ENCODE results near the gene BCAP31. TPM values are rescaled to one million over a fixed set of nuclear protein-coding genes. Genes with fewer than 3 reads are reported as not detected.

The BCAP31 gene
- total RNA-seq, 5 donors from 2014 or later (not counting 1 experiment from before 2014, with no cell fraction given), result 90.1 to 124 (median 107) TPM

DNA sequence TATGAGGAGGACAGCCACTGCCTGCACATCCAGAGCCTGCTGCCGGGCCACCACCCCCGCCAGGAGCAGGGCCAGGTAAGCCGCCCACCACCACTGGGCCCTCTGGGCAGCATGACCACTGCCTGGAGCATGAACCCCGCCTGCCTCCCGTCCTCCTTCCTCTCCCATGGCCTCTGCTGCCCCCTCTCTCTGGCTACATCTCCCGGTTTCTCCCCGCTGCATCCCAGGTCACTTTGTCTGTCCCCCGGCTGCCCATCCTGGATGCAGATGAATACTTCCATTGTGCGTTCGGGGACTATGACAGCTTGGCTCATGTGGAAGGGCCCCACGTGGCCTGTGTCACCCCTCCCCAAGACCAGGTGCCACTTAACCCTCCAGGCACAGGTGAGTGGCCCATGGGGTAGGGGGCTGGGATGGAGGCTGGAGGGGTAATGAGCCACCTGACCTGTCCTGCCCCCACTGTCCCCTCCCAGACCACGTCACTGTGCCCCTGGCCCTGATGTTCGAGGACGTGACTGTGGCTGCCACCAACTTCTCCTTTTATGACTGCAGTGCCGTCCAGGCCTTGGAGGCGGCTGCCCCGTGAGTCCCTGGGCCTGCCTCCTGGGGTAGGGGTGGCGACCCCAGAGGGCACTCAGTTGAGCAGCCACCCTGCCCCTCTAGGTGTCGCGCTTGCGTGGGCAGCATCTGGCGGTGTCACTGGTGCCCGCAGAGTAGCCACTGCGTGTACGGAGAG, 45.8 kb upstream of the BCAP31 start:
- Mint-ChIP-seq H3K36me3 (no peaks in the 10 kb centered on the region), H3K27ac (no peak overlapping the region), H3K4me3 (no peak overlapping the region), H3K4me1 (peaks cover 4 to 8% (median 7%) of the 10 kb centered on the region in 3 donors), H3K27me3 (no peaks in the 10 kb centered on the region), H3K9me3 (no peaks in the 10 kb centered on the region)
- CTCF ChIA-PET, result no interaction called here
- Histone ChIP-seq H3K27ac (ENCODE audit: low read length) (no peak overlapping the region), H3K4me3 (ENCODE audit: control insufficient read depth in 1 of 2, extremely low read depth in 1 of 2, low read length in 1 of 2) (no peak overlapping the region), H3K9me3 (no peaks in the 10 kb centered on the region), H3K27me3 (replicated peaks in 1 of 2; ENCODE audit: control insufficient read depth in 2 of 2, extremely low read depth in 1 of 2, insufficient read depth in 2 of 2, low read length in 1 of 2) (no peaks in the 10 kb centered on the region), H3K4me1 (ENCODE audit: control insufficient read depth in 1 of 2, extremely low read depth in 1 of 2, insufficient read depth in 2 of 2, low read length in 2 of 2) (peaks cover 0 to 12% of the 10 kb centered on the region in 2 experiments), H3K36me3 (ENCODE audit: control insufficient read depth in 2 of 2, extremely low read depth in 1 of 2, insufficient read depth in 1 of 2, low read length in 1 of 2) (no peaks in the 10 kb centered on the region)
- ATAC-seq (replicated peaks in 1 of 4) (no peak), DNase-seq (peak in 1 of 35 experiments; percentile 1)
- 90% methylated on average over 7 of the region's 25 CpGs for WGBS (ENCODE audit: insufficient coverage)
- POLR2A ChIA-PET, result no interaction called here

GRCh38 chrX:153769158-153769864, 45.1 kb upstream of the BCAP31 start:
- ATAC-seq (replicated peaks in 1 of 4), result no peak
- H3K27ac ChIP-seq (ENCODE audit: low read length), result no peak overlapping the region
- no peaks in the 10 kb centered on the region for H3K9me3 ChIP-seq
- DNase-seq, result peak in 1 of 35 experiments; percentile 2
- Mint-ChIP-seq H3K4me3 (no peak overlapping the region), H3K4me1 (peaks cover 4 to 8% (median 7%) of the 10 kb centered on the region in 3 donors), H3K27me3 (no peaks in the 10 kb centered on the region), H3K9me3 (no peaks in the 10 kb centered on the region), H3K36me3 (no peaks in the 10 kb centered on the region), H3K27ac (no peak overlapping the region)
- CTCF ChIA-PET, result no interaction called here
- H3K27me3 ChIP-seq (replicated peaks in 1 of 2; ENCODE audit: control insufficient read depth in 2 of 2, extremely low read depth in 1 of 2, insufficient read depth in 2 of 2, low read length in 1 of 2), result no peaks in the 10 kb centered on the region
- no peak overlapping the region for H3K4me3 ChIP-seq (ENCODE audit: control insufficient read depth in 1 of 2, extremely low read depth in 1 of 2, low read length in 1 of 2)
- peaks cover 0 to 12% of the 10 kb centered on the region in 2 experiments for H3K4me1 ChIP-seq (ENCODE audit: control insufficient read depth in 1 of 2, extremely low read depth in 1 of 2, insufficient read depth in 2 of 2, low read length in 2 of 2)
- WGBS (ENCODE audit: insufficient coverage), result 93% methylated on average over 8 of the region's 23 CpGs
- no peaks in the 10 kb centered on the region for H3K36me3 ChIP-seq (ENCODE audit: control insufficient read depth in 2 of 2, extremely low read depth in 1 of 2, insufficient read depth in 1 of 2, low read length in 1 of 2)
- POLR2A ChIA-PET, result no interaction called here

DNA sequence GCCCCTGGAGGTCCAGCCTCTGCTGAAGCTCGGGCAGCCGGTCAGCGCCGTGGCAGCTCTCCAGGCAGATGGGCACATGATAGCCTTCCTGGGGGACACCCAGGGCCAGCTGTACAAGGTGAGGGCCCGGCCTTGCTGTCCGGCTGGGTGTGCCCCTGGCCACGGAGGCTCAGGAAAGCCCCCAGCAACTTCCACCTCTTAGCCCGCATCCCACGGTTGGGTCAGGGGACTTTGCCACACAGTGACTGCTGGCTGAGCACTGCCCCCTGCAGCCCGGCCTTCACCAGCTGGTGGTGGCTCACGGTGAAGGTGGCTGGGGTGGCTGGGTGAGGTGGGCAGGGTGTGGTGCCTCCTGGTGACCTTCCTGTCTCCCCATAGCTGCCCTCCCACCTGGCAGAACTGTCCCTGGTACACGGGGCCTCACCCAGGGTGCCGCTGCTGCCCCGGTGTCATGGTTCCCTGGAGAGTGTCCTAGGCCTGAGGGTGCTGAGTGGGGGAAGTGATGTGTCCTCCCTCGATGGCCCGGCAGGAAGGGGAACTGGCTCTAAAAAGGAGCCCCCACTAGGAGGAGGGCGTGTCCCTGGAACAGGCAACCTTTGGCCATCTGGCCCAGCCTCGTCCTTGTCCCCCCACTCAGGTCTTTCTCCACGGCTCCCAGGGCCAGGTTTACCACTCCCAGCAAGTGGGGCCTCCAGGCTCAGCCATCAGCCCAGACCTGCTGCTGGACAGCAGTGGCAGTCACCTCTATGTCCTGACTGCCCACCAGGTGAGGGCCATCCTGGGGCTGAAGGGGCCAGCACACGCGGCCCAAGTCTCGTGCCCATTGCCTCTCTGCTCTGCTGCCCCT, 44.3 kb upstream of the BCAP31 start:
- Mint-ChIP-seq H3K4me3 (no peak overlapping the region), H3K9me3 (no peaks in the 10 kb centered on the region), H3K36me3 (no peaks in the 10 kb centered on the region), H3K27ac (no peak overlapping the region), H3K27me3 (peaks cover 0 to 4% of the 10 kb centered on the region in 2 donors), H3K4me1 (peaks cover 7 to 12% (median 11%) of the 10 kb centered on the region in 3 donors)
- H3K4me3 ChIP-seq (ENCODE audit: control insufficient read depth in 1 of 2, extremely low read depth in 1 of 2, low read length in 1 of 2), result no peak overlapping the region
- no peaks in the 10 kb centered on the region for H3K9me3 ChIP-seq
- H3K36me3 ChIP-seq (ENCODE audit: control insufficient read depth in 2 of 2, extremely low read depth in 1 of 2, insufficient read depth in 1 of 2, low read length in 1 of 2), result no peaks in the 10 kb centered on the region
- ChIA-PET CTCF (no interaction called here), POLR2A (no interaction called here)
- H3K27me3 ChIP-seq (replicated peaks in 1 of 2; ENCODE audit: control insufficient read depth in 2 of 2, extremely low read depth in 1 of 2, insufficient read depth in 2 of 2, low read length in 1 of 2), result no peaks in the 10 kb centered on the region
- 94% methylated on average over 3 of the region's 22 CpGs for WGBS (ENCODE audit: insufficient coverage)
- DNase-seq (peak in 1 of 35 experiments; percentile 2), ATAC-seq (replicated peaks in 1 of 4) (no peak)
- H3K4me1 ChIP-seq (ENCODE audit: control insufficient read depth in 1 of 2, extremely low read depth in 1 of 2, insufficient read depth in 2 of 2, low read length in 2 of 2), result peaks cover 0 to 18% of the 10 kb centered on the region in 2 experiments
- H3K27ac ChIP-seq (ENCODE audit: low read length), result no peak overlapping the region

GRCh38 chrX:153767674-153768055, 43.5 kb upstream of the BCAP31 start:
- POLR2A ChIA-PET, result no interaction called here
- Mint-ChIP-seq H3K27me3 (peaks cover 0 to 4% of the 10 kb centered on the region in 2 donors), H3K9me3 (no peaks in the 10 kb centered on the region), H3K4me3 (no peak overlapping the region), H3K36me3 (no peaks in the 10 kb centered on the region), H3K27ac (no peak overlapping the region), H3K4me1 (peaks cover 7 to 12% (median 11%) of the 10 kb centered on the region in 3 donors)
- no peak for ATAC-seq (replicated peaks in 1 of 4)
- no peaks in the 10 kb centered on the region for H3K36me3 ChIP-seq (ENCODE audit: control insufficient read depth in 2 of 2, extremely low read depth in 1 of 2, insufficient read depth in 1 of 2, low read length in 1 of 2)
- no peak overlapping the region for H3K4me3 ChIP-seq (ENCODE audit: control insufficient read depth in 1 of 2, extremely low read depth in 1 of 2, low read length in 1 of 2)
- DNase-seq, result peak in 1 of 35 experiments; percentile 2
- peaks cover 0 to 3% of the 10 kb centered on the region in 2 experiments for H3K27me3 ChIP-seq (replicated peaks in 1 of 2; ENCODE audit: control insufficient read depth in 2 of 2, extremely low read depth in 1 of 2, insufficient read depth in 2 of 2, low read length in 1 of 2)
- no peaks in the 10 kb centered on the region for H3K9me3 ChIP-seq
- H3K27ac ChIP-seq (ENCODE audit: low read length), result no peak overlapping the region
- CTCF ChIA-PET, result no interaction called here
- peaks cover 0 to 18% of the 10 kb centered on the region in 2 experiments for H3K4me1 ChIP-seq (ENCODE audit: control insufficient read depth in 1 of 2, extremely low read depth in 1 of 2, insufficient read depth in 2 of 2, low read length in 2 of 2)
- WGBS (ENCODE audit: insufficient coverage), result 100% methylated on average over 6 of the region's 20 CpGs

- CTCF ChIA-PET, result no interaction called here
- H3K9me3 ChIP-seq, result no peaks in the 10 kb centered on the region
- no peak overlapping the region for H3K27ac ChIP-seq (ENCODE audit: low read length)
- H3K9me3 Mint-ChIP-seq, result no peaks in the 10 kb centered on the region
- DNase-seq (peak in 2 of 35 experiments; percentile 2 to 4), ATAC-seq (replicated peaks in 1 of 4) (no peak)
- POLR2A ChIA-PET, result no interaction called here
- H3K4me3 Mint-ChIP-seq, result no peak overlapping the region
- H3K27ac Mint-ChIP-seq, result no peak overlapping the region
- no peaks in the 10 kb centered on the region for H3K36me3 Mint-ChIP-seq
- peaks cover 7 to 12% (median 11%) of the 10 kb centered on the region in 3 donors for H3K4me1 Mint-ChIP-seq
- 86% methylated on average over 28 of the region's 56 CpGs for WGBS (ENCODE audit: insufficient coverage)
- peaks cover 0 to 18% of the 10 kb centered on the region in 2 experiments for H3K4me1 ChIP-seq (ENCODE audit: control insufficient read depth in 1 of 2, extremely low read depth in 1 of 2, insufficient read depth in 2 of 2, low read length in 2 of 2)
- peaks cover 0 to 4% of the 10 kb centered on the region in 2 donors for H3K27me3 Mint-ChIP-seq
- peaks cover 0 to 3% of the 10 kb centered on the region in 2 experiments for H3K27me3 ChIP-seq (replicated peaks in 1 of 2; ENCODE audit: control insufficient read depth in 2 of 2, extremely low read depth in 1 of 2, insufficient read depth in 2 of 2, low read length in 1 of 2)
- no peaks in the 10 kb centered on the region for H3K36me3 ChIP-seq (ENCODE audit: control insufficient read depth in 2 of 2, extremely low read depth in 1 of 2, insufficient read depth in 1 of 2, low read length in 1 of 2)
- no peak overlapping the region for H3K4me3 ChIP-seq (ENCODE audit: control insufficient read depth in 1 of 2, extremely low read depth in 1 of 2, low read length in 1 of 2)
Observed at GRCh38 chrX:153766871-153767673, 42.9 kb upstream of the BCAP31 start.
